Suprapubic skin (tissue), 3 donors: ENCODE data around the gene CAMK1D.

Source experiments
- POLR2A ChIP-seq, 2 donors: fragments of 450-650 bp; IDR thresholded peaks; one replicate each; pipeline ENCODE4 v1.6.1; 2017; ENCODE audit warnings: antibody characterized with exemption in 2 of 2, mild to moderate bottlenecking in 2 of 2, moderate library complexity in 2 of 2
- TF ChIP-seq, protein P1 (sequence below), 2 donors: fragments of 200-600 bp in 1 of 2; fragments of 450-650 bp in 1 of 2; sonication (generic) in 1 of 2; IDR thresholded peaks; one replicate each; pipeline ENCODE4 v1.5.1; 2016 to 2019; ENCODE audit warnings: antibody characterized with exemption in 2 of 2, mild to moderate bottlenecking in 1 of 2, moderate library complexity in 1 of 2

DNA sequence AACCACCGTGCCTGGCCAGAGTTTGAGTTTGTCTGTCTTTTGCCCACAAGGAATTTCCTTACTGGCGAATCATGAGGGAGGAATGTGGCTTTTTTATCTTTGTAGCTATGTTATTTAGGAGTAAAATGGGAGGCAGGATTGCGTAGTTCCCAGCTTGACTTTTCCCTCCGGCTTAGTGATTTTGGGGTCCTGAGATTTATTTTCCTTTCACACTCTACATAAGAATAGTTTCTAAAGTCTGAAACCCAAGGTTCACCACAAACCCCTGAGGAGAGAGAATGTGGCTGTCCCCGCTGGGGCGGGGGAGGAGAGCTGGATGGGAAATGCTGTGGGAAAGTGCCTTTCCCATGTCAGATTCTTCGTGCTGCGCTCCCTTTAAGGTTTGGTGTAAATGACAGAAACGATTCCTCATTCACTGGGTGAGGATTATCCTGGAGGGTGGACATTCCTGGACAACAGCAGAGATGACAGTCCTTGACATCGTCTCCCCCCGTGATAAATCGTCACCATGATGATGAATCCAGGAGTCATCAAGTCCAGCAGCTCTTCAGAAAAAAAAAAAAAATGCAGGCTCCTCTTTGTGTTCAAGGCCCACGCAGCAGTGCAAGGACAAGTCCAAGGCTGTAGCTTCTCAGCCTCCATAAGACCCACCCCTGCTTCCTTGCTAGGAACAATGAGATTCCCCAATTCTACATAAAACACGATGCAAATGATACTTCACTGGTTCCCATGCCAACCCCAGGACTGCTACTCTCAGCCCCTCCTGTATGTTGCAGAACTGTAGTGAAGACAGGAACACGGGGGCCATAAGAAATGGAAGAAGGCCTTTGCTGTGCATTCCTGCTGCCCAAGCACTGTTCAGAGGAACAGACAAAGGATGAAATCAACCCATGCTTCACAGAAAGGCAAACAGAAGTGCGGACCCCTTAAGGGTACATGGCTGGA lies 419.1 kb downstream of the CAMK1D start:
- no peak for TF ChIP-seq POLR2A (IDR thresholded peaks at IDR 0.05)
- TF ChIP-seq, protein P1, sequence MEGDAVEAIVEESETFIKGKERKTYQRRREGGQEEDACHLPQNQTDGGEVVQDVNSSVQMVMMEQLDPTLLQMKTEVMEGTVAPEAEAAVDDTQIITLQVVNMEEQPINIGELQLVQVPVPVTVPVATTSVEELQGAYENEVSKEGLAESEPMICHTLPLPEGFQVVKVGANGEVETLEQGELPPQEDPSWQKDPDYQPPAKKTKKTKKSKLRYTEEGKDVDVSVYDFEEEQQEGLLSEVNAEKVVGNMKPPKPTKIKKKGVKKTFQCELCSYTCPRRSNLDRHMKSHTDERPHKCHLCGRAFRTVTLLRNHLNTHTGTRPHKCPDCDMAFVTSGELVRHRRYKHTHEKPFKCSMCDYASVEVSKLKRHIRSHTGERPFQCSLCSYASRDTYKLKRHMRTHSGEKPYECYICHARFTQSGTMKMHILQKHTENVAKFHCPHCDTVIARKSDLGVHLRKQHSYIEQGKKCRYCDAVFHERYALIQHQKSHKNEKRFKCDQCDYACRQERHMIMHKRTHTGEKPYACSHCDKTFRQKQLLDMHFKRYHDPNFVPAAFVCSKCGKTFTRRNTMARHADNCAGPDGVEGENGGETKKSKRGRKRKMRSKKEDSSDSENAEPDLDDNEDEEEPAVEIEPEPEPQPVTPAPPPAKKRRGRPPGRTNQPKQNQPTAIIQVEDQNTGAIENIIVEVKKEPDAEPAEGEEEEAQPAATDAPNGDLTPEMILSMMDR (IDR thresholded peaks at IDR 0.05), result no peak
